ENCODE data around the gene IGSF9. TPM values are rescaled to one million over a fixed set of nuclear protein-coding genes. Genes with fewer than 3 reads are reported as not detected.

IGSF9 gene
- total RNA-seq, 1 experiment from 2014 or later, result 7.1 TPM

DNA sequence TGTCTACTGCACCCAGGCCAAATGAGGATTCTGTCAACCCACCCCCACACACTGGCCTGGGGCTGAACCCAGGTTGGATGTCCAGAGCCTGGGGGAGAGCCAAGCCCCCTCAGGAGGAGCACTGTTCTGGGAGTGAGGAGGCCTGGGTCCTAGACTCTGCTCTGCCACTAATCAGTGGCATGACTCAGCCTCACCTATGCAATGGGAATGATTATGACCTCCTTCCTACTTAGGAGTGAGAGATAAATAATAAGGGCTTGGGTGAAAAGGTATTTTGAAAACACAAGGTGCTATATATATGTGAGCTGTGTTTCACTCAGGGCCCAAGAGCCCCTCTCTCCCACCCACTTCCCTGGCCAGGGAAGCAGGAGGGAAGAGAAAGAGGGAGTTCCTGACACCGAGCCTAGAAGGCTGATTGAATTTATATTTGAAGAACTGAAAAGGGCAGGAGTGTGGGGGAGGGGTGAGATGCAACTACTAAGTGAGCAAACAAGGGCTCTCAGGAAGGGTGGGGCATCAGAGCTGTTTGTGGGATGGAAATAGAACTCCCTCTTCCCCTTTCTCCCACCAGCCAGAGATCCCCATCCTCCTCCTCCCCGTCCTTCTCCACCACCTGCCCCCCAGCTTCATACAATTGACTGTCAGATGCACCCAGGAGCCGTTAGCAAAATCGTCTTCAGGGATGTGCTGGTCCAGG lies 8.2 kb downstream of the IGSF9 start:
- H3K36me3 ChIP-seq (ENCODE audit: insufficient read depth, low read length, poor library complexity, severe bottlenecking), result no peaks in the 10 kb centered on the region
- H3K27ac ChIP-seq (ENCODE audit: low read depth, low read length, poor library complexity, severe bottlenecking), result no peak overlapping the region
- TF ChIP-seq CTCF (conservative IDR thresholded peaks at IDR 0.05; ENCODE audit: low read depth, low read length), result no peak
- TF ChIP-seq EZH2 (IDR thresholded peaks at IDR 0.05; ENCODE audit: borderline replicate concordance, low read depth, low read length, poor library complexity, severe bottlenecking), result no peak
- ChIA-PET CTCF (interaction anchor here (2.0 kb wide), 1 partner anchor 70 kb away, joined by 7 read pairs; no protein-coding TSS in a partner anchor), POLR2A (ENCODE audit: low non-redundant PET) (no interaction called here)
- H3K9me3 ChIP-seq (ENCODE audit: low read depth, low read length, poor library complexity, severe bottlenecking), result no peaks in the 10 kb centered on the region
- intact Hi-C loops (cut with micrococcal nuclease; ENCODE audit: unreplicated experiment), result loop anchor here (2.0 to 5.0 kb wide), 2 partner anchors 70 to 140 kb away; no protein-coding TSS in a partner anchor
- DNase-seq (ENCODE audit: low spot score), result no peak
- no peaks in the 10 kb centered on the region for H3K27me3 ChIP-seq (replicated peaks; ENCODE audit: insufficient read depth, low read depth, low read length, poor library complexity)
- H3K4me3 ChIP-seq (ENCODE audit: low read depth, low read length, poor library complexity, severe bottlenecking), result no peak overlapping the region
- BruUV-seq (replicated peaks), result no TSS peak
- peaks cover 10% of the 10 kb centered on the region for H3K4me1 ChIP-seq (ENCODE audit: insufficient read depth, low read length, poor library complexity, severe bottlenecking)

- DNase-seq (ENCODE audit: low spot score), result peak; percentile 70
- BruUV-seq (replicated peaks), result no TSS peak
- Histone ChIP-seq H3K4me3 (ENCODE audit: low read depth, low read length, poor library complexity, severe bottlenecking) (no peak overlapping the region), H3K27ac (ENCODE audit: low read depth, low read length, poor library complexity, severe bottlenecking) (no peak overlapping the region), H3K36me3 (ENCODE audit: insufficient read depth, low read length, poor library complexity, severe bottlenecking) (no peaks in the 10 kb centered on the region), H3K9me3 (ENCODE audit: low read depth, low read length, poor library complexity, severe bottlenecking) (no peaks in the 10 kb centered on the region), H3K27me3 (replicated peaks; ENCODE audit: insufficient read depth, low read depth, low read length, poor library complexity) (no peaks in the 10 kb centered on the region), H3K4me1 (ENCODE audit: insufficient read depth, low read length, poor library complexity, severe bottlenecking) (peaks cover 11% of the 10 kb centered on the region)
- intact Hi-C loops (cut with micrococcal nuclease; ENCODE audit: unreplicated experiment), result loop anchor here (2.0 to 5.0 kb wide), 2 partner anchors 70 to 141 kb away; no protein-coding TSS in a partner anchor
- ChIA-PET POLR2A (ENCODE audit: low non-redundant PET) (no interaction called here), CTCF (interaction anchor here (1.3 kb wide), 1 partner anchor 71 kb away, joined by 5 read pairs; no protein-coding TSS in a partner anchor)
- TF ChIP-seq CTCF (conservative IDR thresholded peaks at IDR 0.05; ENCODE audit: low read depth, low read length) (peak; percentile 93), EZH2 (IDR thresholded peaks at IDR 0.05; ENCODE audit: borderline replicate concordance, low read depth, low read length, poor library complexity, severe bottlenecking) (no peak)
Measured at GRCh38 chr1:159936273-159936904, 9.0 kb downstream of the IGSF9 start.

DNA sequence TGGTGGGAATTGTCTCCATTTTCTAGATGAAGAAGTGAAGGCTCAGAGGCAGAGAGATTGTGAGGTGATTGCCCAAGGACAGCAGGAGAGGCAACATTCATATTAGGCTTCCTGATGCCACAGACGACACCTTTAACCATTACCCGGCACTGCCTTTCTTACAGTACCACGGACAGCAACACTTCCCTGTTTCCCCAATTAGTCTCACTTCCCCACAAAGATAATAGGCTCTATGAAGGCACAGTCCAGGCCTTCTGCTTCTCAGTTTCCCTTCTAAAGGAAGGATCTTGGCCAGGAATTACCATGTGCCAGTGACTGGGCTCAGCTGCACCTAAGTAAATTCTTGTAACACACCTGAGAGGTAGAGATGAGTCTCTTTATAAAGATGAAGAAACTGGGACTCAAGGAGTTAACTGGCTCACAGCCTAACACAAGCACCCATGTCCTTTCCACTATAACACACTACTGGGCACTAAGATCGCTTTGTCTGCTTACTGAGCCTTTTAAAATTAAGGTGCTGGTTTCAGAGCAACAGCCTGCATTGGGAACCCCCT lies 9.6 kb downstream of the IGSF9 start:
- H3K4me3 ChIP-seq (ENCODE audit: low read depth, low read length, poor library complexity, severe bottlenecking), result no peak overlapping the region
- H3K36me3 ChIP-seq (ENCODE audit: insufficient read depth, low read length, poor library complexity, severe bottlenecking), result no peaks in the 10 kb centered on the region
- H3K4me1 ChIP-seq (ENCODE audit: insufficient read depth, low read length, poor library complexity, severe bottlenecking), result peaks cover 11% of the 10 kb centered on the region
- H3K9me3 ChIP-seq (ENCODE audit: low read depth, low read length, poor library complexity, severe bottlenecking), result no peaks in the 10 kb centered on the region
- BruUV-seq (replicated peaks), result no TSS peak
- DNase-seq (ENCODE audit: low spot score), result no peak
- ChIA-PET CTCF (interaction anchor here (1.3 kb wide), 1 partner anchor 72 kb away, joined by 5 read pairs; no protein-coding TSS in a partner anchor), POLR2A (ENCODE audit: low non-redundant PET) (no interaction called here)
- TF ChIP-seq EZH2 (IDR thresholded peaks at IDR 0.05; ENCODE audit: borderline replicate concordance, low read depth, low read length, poor library complexity, severe bottlenecking) (no peak), CTCF (conservative IDR thresholded peaks at IDR 0.05; ENCODE audit: low read depth, low read length) (no peak)
- H3K27ac ChIP-seq (ENCODE audit: low read depth, low read length, poor library complexity, severe bottlenecking), result no peak overlapping the region
- H3K27me3 ChIP-seq (replicated peaks; ENCODE audit: insufficient read depth, low read depth, low read length, poor library complexity), result no peaks in the 10 kb centered on the region
- intact Hi-C loops (cut with micrococcal nuclease; ENCODE audit: unreplicated experiment), result loop anchor here (2.0 to 5.0 kb wide), 2 partner anchors 71 to 142 kb away; no protein-coding TSS in a partner anchor
